ENCODE data around the gene C19orf18.
A peak's percentile ranks its signal among the peaks of the same experiment; 100 is the strongest.
"Not testable (repeated sequence)": the region's sequence is repeated elsewhere in the genome, so short reads cannot be mapped to it uniquely, and the experiment has no call there.

C19orf18 gene

DNA sequence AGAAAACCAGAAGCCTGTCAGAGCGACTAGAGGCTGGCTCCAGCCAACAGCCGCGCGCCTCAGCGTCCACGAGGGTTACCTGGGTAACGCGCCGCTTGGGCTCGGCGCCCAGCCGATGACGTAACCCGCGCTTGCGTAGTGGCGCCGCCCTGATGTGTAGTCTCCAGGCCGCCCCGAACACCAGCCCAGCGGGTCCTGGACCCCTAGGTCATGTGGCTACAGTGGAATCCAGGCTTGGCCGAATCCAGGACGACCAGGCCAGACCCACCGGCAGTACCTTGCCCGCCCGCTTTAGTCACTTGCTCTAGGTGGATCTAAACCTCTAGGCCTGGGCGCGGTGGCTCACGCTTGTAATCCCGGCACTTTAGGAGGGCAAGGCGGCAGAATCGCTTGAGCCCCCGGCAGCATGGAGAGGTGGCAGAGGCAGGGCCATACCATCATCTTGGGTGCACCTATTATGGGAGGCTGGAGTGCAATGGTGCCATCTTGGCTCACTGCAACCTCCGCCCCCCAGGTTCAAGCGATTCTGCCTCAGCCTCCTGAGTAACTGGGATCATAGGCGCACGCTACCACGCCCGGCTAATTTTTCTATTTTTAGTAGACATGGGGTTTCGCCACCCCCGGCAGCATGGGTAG, 35.5 kb upstream of the C19orf18 start:
- TF ChIP-seq, protein P1, sequence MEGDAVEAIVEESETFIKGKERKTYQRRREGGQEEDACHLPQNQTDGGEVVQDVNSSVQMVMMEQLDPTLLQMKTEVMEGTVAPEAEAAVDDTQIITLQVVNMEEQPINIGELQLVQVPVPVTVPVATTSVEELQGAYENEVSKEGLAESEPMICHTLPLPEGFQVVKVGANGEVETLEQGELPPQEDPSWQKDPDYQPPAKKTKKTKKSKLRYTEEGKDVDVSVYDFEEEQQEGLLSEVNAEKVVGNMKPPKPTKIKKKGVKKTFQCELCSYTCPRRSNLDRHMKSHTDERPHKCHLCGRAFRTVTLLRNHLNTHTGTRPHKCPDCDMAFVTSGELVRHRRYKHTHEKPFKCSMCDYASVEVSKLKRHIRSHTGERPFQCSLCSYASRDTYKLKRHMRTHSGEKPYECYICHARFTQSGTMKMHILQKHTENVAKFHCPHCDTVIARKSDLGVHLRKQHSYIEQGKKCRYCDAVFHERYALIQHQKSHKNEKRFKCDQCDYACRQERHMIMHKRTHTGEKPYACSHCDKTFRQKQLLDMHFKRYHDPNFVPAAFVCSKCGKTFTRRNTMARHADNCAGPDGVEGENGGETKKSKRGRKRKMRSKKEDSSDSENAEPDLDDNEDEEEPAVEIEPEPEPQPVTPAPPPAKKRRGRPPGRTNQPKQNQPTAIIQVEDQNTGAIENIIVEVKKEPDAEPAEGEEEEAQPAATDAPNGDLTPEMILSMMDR (IDR thresholded peaks at IDR 0.05; ENCODE audit: low read depth, low read length): no peak
- DNase-seq (ENCODE audit: low read depth in 2 of 2): peak; percentile 85 to 87
- peak overlapping the region; percentile 42 to 46 for H3K4me3 ChIP-seq (replicated peaks in 1 of 2; ENCODE audit: low read depth in 2 of 2, low read length in 2 of 2)

GRCh38 chr19:58009301-58009665, 34.9 kb upstream of the C19orf18 start:
- peak overlapping the region; percentile 24 to 46 for H3K4me3 ChIP-seq (replicated peaks in 1 of 2; ENCODE audit: low read depth in 2 of 2, low read length in 2 of 2)
- DNase-seq (ENCODE audit: low read depth in 2 of 2): no peak
- TF ChIP-seq, protein P1 (IDR thresholded peaks at IDR 0.05; ENCODE audit: low read depth, low read length): no peak

GRCh38 chr19:58008877-58009276, 34.5 kb upstream of the C19orf18 start:
- DNase-seq (ENCODE audit: low read depth in 2 of 2): peak in 1 of 2 donors; percentile 6
- H3K4me3 ChIP-seq (replicated peaks in 1 of 2; ENCODE audit: low read depth in 2 of 2, low read length in 2 of 2): not testable (repeated sequence)

DNA sequence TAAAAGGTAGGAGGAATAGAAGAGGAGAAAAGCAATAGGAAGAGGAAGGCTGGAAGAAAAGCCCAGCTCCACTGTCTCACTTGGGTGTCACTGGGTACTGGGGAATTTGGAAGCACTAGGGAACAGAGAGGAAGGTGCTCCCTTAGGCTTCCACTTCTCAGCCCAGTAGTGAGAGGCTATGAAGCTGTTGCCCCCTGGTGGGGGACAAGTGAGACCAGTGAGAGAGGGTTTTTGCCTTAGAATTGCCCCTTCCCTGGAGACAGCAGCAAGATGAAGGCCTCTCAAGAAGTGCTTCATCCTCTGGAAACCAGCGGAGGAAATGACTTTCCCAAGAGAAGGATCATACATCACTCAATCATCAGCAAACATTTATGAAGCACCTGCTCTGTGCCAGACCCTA, 33.0 kb upstream of the C19orf18 start:
- H3K4me3 ChIP-seq (replicated peaks in 1 of 2; ENCODE audit: low read depth in 2 of 2, low read length in 2 of 2): no peak overlapping the region
- no peak for DNase-seq (ENCODE audit: low read depth in 2 of 2)
- TF ChIP-seq, protein P1 (IDR thresholded peaks at IDR 0.05; ENCODE audit: low read depth, low read length): peak; percentile 8

DNA sequence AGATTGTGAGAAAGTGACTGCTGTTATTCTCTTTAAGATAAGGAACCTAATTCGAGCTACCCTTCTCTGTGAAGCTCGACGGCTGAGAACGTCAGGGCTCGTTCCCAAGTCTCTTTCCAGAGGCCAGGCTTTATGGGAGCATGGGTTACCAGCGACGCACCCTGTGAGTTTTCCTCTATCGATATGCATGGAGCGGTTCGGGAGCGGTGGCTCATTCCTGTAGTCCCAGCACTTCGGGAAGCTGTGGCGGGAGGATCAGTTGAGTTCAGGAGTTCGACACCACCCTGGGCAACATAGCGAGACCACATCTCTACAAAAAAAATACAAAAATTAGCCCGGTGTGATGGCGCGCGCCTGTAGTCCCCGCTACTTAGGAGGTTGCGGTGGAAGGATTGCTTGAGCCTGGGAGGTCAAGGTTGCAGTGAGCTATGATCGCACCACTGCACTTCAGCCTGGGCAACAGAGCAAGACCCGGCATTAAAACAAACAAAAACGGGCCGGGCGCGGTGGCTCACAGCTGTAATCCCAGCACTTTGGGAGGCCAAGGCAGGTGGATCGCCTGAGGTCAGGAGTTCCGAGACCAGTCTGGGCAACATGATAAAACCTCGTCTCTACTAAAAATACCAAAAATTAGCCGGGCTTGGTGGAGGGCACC, 29.0 kb upstream of the C19orf18 start:
- peak overlapping the region; percentile 83 to 90 for H3K4me3 ChIP-seq (replicated peaks in 1 of 2; ENCODE audit: low read depth in 2 of 2, low read length in 2 of 2)
- peak in 1 of 2 donors; percentile 9 for DNase-seq (ENCODE audit: low read depth in 2 of 2)
- TF ChIP-seq, protein P1 (IDR thresholded peaks at IDR 0.05; ENCODE audit: low read depth, low read length): no peak

GRCh38 chr19:58002384-58003173, 28.2 kb upstream of the C19orf18 start, which contains the start of gene ZNF606:
ZNF606 (minus strand) TSS chr19:58002820; CDS start chr19:58001319, 1,501 bp downstream.
- H3K4me3 ChIP-seq (replicated peaks in 1 of 2; ENCODE audit: low read depth in 2 of 2, low read length in 2 of 2): peak within 1 kb of the TSS; percentile 83 to 90
- peak; percentile 88 to 92 for DNase-seq (ENCODE audit: low read depth in 2 of 2)

More at GRCh38 chr19:58002384-58003173, 28.2 kb upstream of the C19orf18 start, which contains the start of gene ZNF606:
- TF ChIP-seq, protein P1 (IDR thresholded peaks at IDR 0.05; ENCODE audit: low read depth, low read length): no peak
